ENCODE results near the gene NEO1. TPM values are rescaled to one million over a fixed set of nuclear protein-coding genes. Genes with fewer than 3 reads are reported as not detected.

The NEO1 gene
- total and polyA plus RNA-seq, 2 of the 13 experiments (the other 11 are each of a cell fraction or from before 2014, with no cell fraction given) = 8.4 to 11.0 TPM

- TF ChIP-seq FOXP4 (CRISPR knock-in tag; IDR thresholded peaks at IDR 0.05) = peak; percentile 40; the same call in 1 of the 2 replicates
- no peak for TF ChIP-seq TCF7L2 (IDR thresholded peaks at IDR 0.05; ENCODE audit: low read depth, low read length)
- no peak for TF ChIP-seq ZFP41 (CRISPR knock-in tag; IDR thresholded peaks at IDR 0.05; ENCODE audit: borderline replicate concordance)
- TF ChIP-seq BATF2 (CRISPR knock-in tag; IDR thresholded peaks at IDR 0.05) = no peak
- peak; percentile 32; the same call in 1 of the 2 replicates for TF ChIP-seq FOXA3 (CRISPR knock-in tag; IDR thresholded peaks at IDR 0.05)
- no peak for TF ChIP-seq REST (IDR thresholded peaks at IDR 0.05; ENCODE audit: borderline replicate concordance in 1 of 2, low read depth in 1 of 2, low read length in 2 of 2)
- TF ChIP-seq ZBTB42 (CRISPR knock-in tag; IDR thresholded peaks at IDR 0.05) = no peak
- TF ChIP-seq ELK4 (CRISPR knock-in tag; IDR thresholded peaks at IDR 0.05; ENCODE audit: borderline replicate concordance) = no peak
- no peak for TF ChIP-seq GATAD1 (CRISPR knock-in tag; IDR thresholded peaks at IDR 0.05)
- no peak for TF ChIP-seq ADNP (CRISPR knock-in tag; IDR thresholded peaks at IDR 0.05)
- TF ChIP-seq ZXDC (CRISPR knock-in tag; IDR thresholded peaks at IDR 0.05) = no peak
- TF ChIP-seq NCOA2 (CRISPR knock-in tag; IDR thresholded peaks at IDR 0.05) = peak; percentile 42; the same call in 1 of the 2 replicates
- TF ChIP-seq NFYC (CRISPR knock-in tag; IDR thresholded peaks at IDR 0.05) = no peak
- no peak for TF ChIP-seq ZNF446 (CRISPR knock-in tag; IDR thresholded peaks at IDR 0.05)
- no peak for TF ChIP-seq ZNF883 (CRISPR knock-in tag; IDR thresholded peaks at IDR 0.05; ENCODE audit: not compliant biosample characterization)
- TF ChIP-seq LCORL (IDR thresholded peaks at IDR 0.05) = no peak
- no peak for TF ChIP-seq LCORL (CRISPR knock-in tag; IDR thresholded peaks at IDR 0.05)
- no peak for TF ChIP-seq ZNF747 (CRISPR knock-in tag; IDR thresholded peaks at IDR 0.05; ENCODE audit: borderline replicate concordance)
- TF ChIP-seq TFDP1 (CRISPR knock-in tag; IDR thresholded peaks at IDR 0.05; ENCODE audit: borderline replicate concordance) = no peak
- TF ChIP-seq FOXP1 (IDR thresholded peaks at IDR 0.05) = no peak
- TF ChIP-seq FOXP1 (CRISPR knock-in tag; IDR thresholded peaks at IDR 0.05) = peak; percentile 46
Measured at GRCh38 chr15:73105064-73105463, 52.8 kb downstream of the NEO1 start (continued).
